HG02571 (cell line): ENCODE data around the gene SAXO1.
"Not testable (repeated sequence)": the region's sequence is repeated elsewhere in the genome, so short reads cannot be mapped to it uniquely, and the experiment has no call there.

Source experiments
- ATAC-seq: cut with Tn5 transposase; IDR thresholded peaks from one replicate; pipeline ENCODE4 v1.9.1; 2021; ENCODE audit warnings: mild to moderate bottlenecking, moderate library complexity; ENCODE audit not compliant: unreplicated experiment

The SAXO1 gene

GRCh38 chr9:19000133-19000532, 32.9 kb downstream of the SAXO1 start:
- ATAC-seq, result no peak

GRCh38 chr9:18999173-18999785, 33.7 kb downstream of the SAXO1 start:
- ATAC-seq, result no peak

- no peak for ATAC-seq
Measured at GRCh38 chr9:18997151-18997550, 35.9 kb downstream of the SAXO1 start.

- ATAC-seq, result no peak
Measured at GRCh38 chr9:18996211-18996610, 36.8 kb downstream of the SAXO1 start.

- ATAC-seq, result no peak
Measured at GRCh38 chr9:18994263-18994916, 38.6 kb downstream of the SAXO1 start.

GRCh38 chr9:18991197-18991596, 41.8 kb downstream of the SAXO1 start:
- not testable (repeated sequence) for ATAC-seq

GRCh38 chr9:18990494-18990893, 42.5 kb downstream of the SAXO1 start:
- ATAC-seq, result no peak

GRCh38 chr9:18989865-18990264, 43.1 kb downstream of the SAXO1 start:
- ATAC-seq, result no peak

- no peak for ATAC-seq
Measured at GRCh38 chr9:18989097-18989496, 43.9 kb downstream of the SAXO1 start.

GRCh38 chr9:18988003-18988402, 45.0 kb downstream of the SAXO1 start:
- ATAC-seq, result no peak

GRCh38 chr9:18985996-18986395, 47.0 kb downstream of the SAXO1 start:
- ATAC-seq, result no peak

GRCh38 chr9:18985464-18985951, 47.5 kb downstream of the SAXO1 start:
- no peak for ATAC-seq

- no peak for ATAC-seq
Measured at GRCh38 chr9:18982262-18982620, 50.8 kb downstream of the SAXO1 start.

- ATAC-seq, result no peak
Measured at GRCh38 chr9:18981476-18982261, 51.3 kb downstream of the SAXO1 start.

- ATAC-seq, result no peak
Measured at GRCh38 chr9:18980189-18980588, 52.8 kb downstream of the SAXO1 start.

- ATAC-seq, result no peak
Measured at GRCh38 chr9:18979367-18979766, 53.6 kb downstream of the SAXO1 start.

- no peak for ATAC-seq
Measured at GRCh38 chr9:18978188-18978587, 54.8 kb downstream of the SAXO1 start.

GRCh38 chr9:18976709-18977531, 56.1 kb downstream of the SAXO1 start:
- no peak for ATAC-seq

GRCh38 chr9:18976221-18976708, 56.7 kb downstream of the SAXO1 start:
- ATAC-seq, result no peak

- no peak for ATAC-seq
Measured at GRCh38 chr9:18973348-18973747, 59.7 kb downstream of the SAXO1 start.

GRCh38 chr9:18972675-18973074, 60.3 kb downstream of the SAXO1 start:
- ATAC-seq, result no peak
